Effector memory CD8-positive, alpha-beta T cell (primary cell): Measurements from ENCODE around the gene CDH23.

Experiments
- ATAC-seq: fragments of 150-1000 bp; cut with Tn5 transposase; replicated peaks from 2 replicates; pipeline ENCODE4 v1.10.0; 2021; ENCODE audit warnings: mild to moderate bottlenecking, moderate library complexity
- DNase-seq, 3 experiments: peaks; one replicate each; pipeline ENCODE4 v3.0.0; 2021
- H3K27ac Mint-ChIP-seq, 2 donors: one replicate each; pipeline ENCODE4 v1.8.0; 2022; ENCODE audit warnings: mild to moderate bottlenecking in 2 of 2, mixed read lengths in 2 of 2, moderate library complexity in 2 of 2
- H3K27me3 Mint-ChIP-seq, 2 donors: one replicate each; pipeline ENCODE4 v1.8.0; 2022; ENCODE audit warnings: mixed read lengths in 2 of 2
- H3K36me3 Mint-ChIP-seq: one replicate; pipeline ENCODE4 v1.8.0; 2022; ENCODE audit warnings: mild to moderate bottlenecking, moderate library complexity, mixed read lengths; ENCODE audit not compliant: insufficient read depth
- H3K4me1 Mint-ChIP-seq, 2 donors: one replicate each; pipeline ENCODE4 v1.8.0; 2022; ENCODE audit warnings: low read depth in 2 of 2, mixed read lengths in 2 of 2
- H3K4me3 Mint-ChIP-seq, 2 donors: one replicate each; pipeline ENCODE4 v1.8.0; 2022; ENCODE audit warnings: mild to moderate bottlenecking in 2 of 2, mixed read lengths in 2 of 2, moderate library complexity in 2 of 2
- H3K9me3 Mint-ChIP-seq, 2 donors: one replicate each; pipeline ENCODE4 v1.8.0; 2022; ENCODE audit warnings: mixed read lengths in 2 of 2

CDH23 gene

DNA sequence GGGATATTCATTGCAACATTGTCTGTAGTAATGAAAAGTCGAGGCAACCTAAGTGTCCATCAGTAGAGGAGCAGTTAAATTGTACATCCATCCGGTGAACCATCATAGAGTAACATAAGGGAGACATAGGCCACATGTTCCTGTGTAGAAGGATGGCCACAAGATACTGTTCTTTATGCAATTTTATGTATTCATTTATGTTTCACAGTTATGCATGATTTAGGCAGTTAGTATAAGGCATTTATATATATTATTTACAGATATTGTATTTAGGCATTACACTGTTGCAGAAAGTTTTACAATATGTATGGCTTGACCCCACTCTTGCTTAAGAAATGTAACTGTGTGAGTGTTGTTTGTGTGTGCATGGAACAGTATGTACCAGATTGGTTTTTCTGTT lies 36.0 kb upstream of the CDH23 start:
- no peaks in the 10 kb centered on the region for H3K9me3 Mint-ChIP-seq
- H3K36me3 Mint-ChIP-seq, result peaks cover 18% of the 10 kb centered on the region
- ATAC-seq (no peak), DNase-seq (no peak)
- H3K4me1 Mint-ChIP-seq, result peaks cover 0 to 13% of the 10 kb centered on the region in 2 donors
- H3K27me3 Mint-ChIP-seq, result no peaks in the 10 kb centered on the region
- H3K4me3 Mint-ChIP-seq, result no peak overlapping the region
- no peak overlapping the region for H3K27ac Mint-ChIP-seq

- Mint-ChIP-seq H3K4me3 (no peak overlapping the region), H3K36me3 (peaks cover 18% of the 10 kb centered on the region), H3K9me3 (no peaks in the 10 kb centered on the region)
Measured at GRCh38 chr10:71361581-71361980, 35.1 kb upstream of the CDH23 start.

DNA sequence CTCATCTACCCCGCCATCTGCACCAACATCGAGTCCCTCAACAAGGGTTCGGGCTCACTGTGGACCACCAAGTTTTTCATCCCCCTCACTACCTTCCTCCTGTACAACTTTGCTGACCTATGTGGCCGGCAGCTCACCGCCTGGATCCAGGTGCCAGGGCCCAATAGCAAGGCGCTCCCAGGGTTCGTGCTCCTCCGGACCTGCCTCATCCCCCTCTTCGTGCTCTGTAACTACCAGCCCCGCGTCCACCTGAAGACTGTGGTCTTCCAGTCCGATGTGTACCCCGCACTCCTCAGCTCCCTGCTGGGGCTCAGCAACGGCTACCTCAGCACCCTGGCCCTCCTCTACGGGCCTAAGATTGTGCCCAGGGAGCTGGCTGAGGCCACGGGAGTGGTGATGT lies 34.6 kb upstream of the CDH23 start:
- H3K27me3 Mint-ChIP-seq, result no peaks in the 10 kb centered on the region
- DNase-seq, result no peak
- no peak overlapping the region for H3K4me3 Mint-ChIP-seq
- peaks cover 18% of the 10 kb centered on the region for H3K36me3 Mint-ChIP-seq
- no peak overlapping the region for H3K27ac Mint-ChIP-seq
- no peak for ATAC-seq
- peaks cover 0 to 13% of the 10 kb centered on the region in 2 donors for H3K4me1 Mint-ChIP-seq
- H3K9me3 Mint-ChIP-seq, result no peaks in the 10 kb centered on the region

More at GRCh38 chr10:71361581-71361980, 35.1 kb upstream of the CDH23 start:
- no peak for DNase-seq
- Mint-ChIP-seq H3K27me3 (no peaks in the 10 kb centered on the region), H3K4me1 (peaks cover 0 to 13% of the 10 kb centered on the region in 2 donors), H3K27ac (no peak overlapping the region)
- ATAC-seq, result no peak

DNA sequence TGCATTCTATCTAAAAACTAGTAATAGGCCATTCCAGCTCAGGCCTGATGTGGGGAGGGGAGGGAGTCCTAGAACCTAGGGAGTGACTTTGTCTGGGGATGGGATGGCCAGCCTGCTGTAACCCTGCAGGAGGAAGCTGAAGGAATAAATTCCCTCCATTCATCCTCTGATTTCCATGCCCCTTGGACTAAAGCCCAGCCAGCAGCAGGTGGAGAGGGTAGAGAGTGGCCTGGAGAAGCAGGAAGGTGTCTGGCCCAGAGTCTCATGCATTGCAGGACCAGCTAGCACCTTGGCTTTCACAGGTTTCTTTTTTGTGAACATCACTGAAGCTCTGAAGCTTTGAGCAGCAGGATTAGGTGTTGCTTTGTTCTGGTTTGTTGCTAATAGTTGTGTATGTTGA lies 32.8 kb upstream of the CDH23 start:
- Mint-ChIP-seq H3K27me3 (no peaks in the 10 kb centered on the region), H3K27ac (peak overlapping the region in 1 of 2 donors; percentile 38)

GRCh38 chr10:71365366-71365765 lies 31.4 kb upstream of the CDH23 start:
- Mint-ChIP-seq H3K36me3 (peaks cover 4% of the 10 kb centered on the region), H3K4me1 (peaks cover 0 to 13% of the 10 kb centered on the region in 2 donors), H3K4me3 (no peak overlapping the region), H3K27me3 (peaks cover 0 to 8% of the 10 kb centered on the region in 2 donors), H3K27ac (no peak overlapping the region), H3K9me3 (no peaks in the 10 kb centered on the region)
- DNase-seq (no peak), ATAC-seq (no peak)

More for the DNA sequence above, 32.8 kb upstream of the CDH23 start:
- no peak overlapping the region for H3K4me3 Mint-ChIP-seq
- DNase-seq, result no peak
- H3K9me3 Mint-ChIP-seq, result no peaks in the 10 kb centered on the region
- H3K4me1 Mint-ChIP-seq, result peaks cover 0 to 13% of the 10 kb centered on the region in 2 donors
- no peak for ATAC-seq
- peaks cover 11% of the 10 kb centered on the region for H3K36me3 Mint-ChIP-seq

GRCh38 chr10:71366690-71367089 lies 30.0 kb upstream of the CDH23 start:
- Mint-ChIP-seq H3K36me3 (peaks cover 4% of the 10 kb centered on the region), H3K9me3 (no peaks in the 10 kb centered on the region), H3K4me3 (no peak overlapping the region), H3K27ac (peak overlapping the region in 1 of 2 donors; percentile 66), H3K27me3 (peaks cover 8 to 18% of the 10 kb centered on the region in 2 donors), H3K4me1 (peaks cover 0 to 13% of the 10 kb centered on the region in 2 donors)
- DNase-seq (no peak), ATAC-seq (no peak)

DNA sequence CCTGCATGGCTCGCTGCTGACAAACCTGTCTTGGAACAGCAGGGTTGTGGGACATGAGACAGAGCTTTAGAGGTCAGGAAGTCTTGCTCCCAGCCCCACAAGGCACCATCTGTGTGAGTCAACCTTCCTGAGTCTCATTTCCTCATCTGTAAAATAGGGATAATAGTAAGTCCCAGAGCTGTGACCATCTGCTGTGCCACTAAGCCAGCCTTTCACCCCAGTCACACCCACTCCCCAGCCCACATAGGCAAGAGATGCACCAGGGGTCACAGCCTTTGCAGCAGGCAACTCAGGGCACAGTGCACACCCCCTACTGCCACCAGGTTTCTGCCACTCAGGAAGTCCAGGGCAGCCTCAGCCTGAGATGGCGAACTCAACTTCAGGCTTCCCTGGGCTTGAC lies 29.4 kb upstream of the CDH23 start:
- no peaks in the 10 kb centered on the region for H3K9me3 Mint-ChIP-seq
- ATAC-seq (no peak), DNase-seq (no peak)
- peaks cover 11 to 22% of the 10 kb centered on the region in 2 donors for H3K27me3 Mint-ChIP-seq
- H3K4me1 Mint-ChIP-seq, result peaks cover 0 to 13% of the 10 kb centered on the region in 2 donors
- peaks cover 4% of the 10 kb centered on the region for H3K36me3 Mint-ChIP-seq
- no peak overlapping the region for H3K4me3 Mint-ChIP-seq
- H3K27ac Mint-ChIP-seq, result no peak overlapping the region

- H3K4me1 Mint-ChIP-seq, result peaks cover 0 to 13% of the 10 kb centered on the region in 2 donors
- peaks cover 4% of the 10 kb centered on the region for H3K36me3 Mint-ChIP-seq
- no peak for ATAC-seq
- no peak for DNase-seq
- H3K27me3 Mint-ChIP-seq, result peaks cover 14 to 23% of the 10 kb centered on the region in 2 donors
- no peaks in the 10 kb centered on the region for H3K9me3 Mint-ChIP-seq
- H3K27ac Mint-ChIP-seq, result no peak overlapping the region
- no peak overlapping the region for H3K4me3 Mint-ChIP-seq
Measured at GRCh38 chr10:71368176-71368575, 28.5 kb upstream of the CDH23 start.

DNA sequence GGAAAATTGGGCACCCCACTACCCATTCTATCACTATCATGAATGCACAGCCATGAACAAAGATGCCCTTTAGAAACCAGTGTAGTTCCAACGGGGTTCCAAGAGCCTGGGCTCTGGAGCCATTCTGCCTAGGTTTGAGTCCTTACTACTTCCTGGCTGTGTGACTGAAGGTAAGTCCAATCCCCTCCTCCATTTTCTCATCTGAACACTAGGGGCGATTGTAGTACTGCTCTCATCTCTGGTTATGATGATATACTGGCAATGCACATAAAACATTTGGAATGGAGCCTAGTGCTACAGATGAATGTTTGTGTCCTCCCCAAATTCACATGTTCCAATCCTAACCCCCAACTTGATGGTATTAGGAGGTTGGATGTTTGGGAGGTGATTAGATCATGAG lies 28.1 kb upstream of the CDH23 start:
- Mint-ChIP-seq H3K27me3 (peaks cover 18 to 28% of the 10 kb centered on the region in 2 donors), H3K4me1 (peaks cover 0 to 13% of the 10 kb centered on the region in 2 donors), H3K27ac (no peak overlapping the region), H3K4me3 (no peak overlapping the region), H3K9me3 (no peaks in the 10 kb centered on the region), H3K36me3 (peaks cover 4% of the 10 kb centered on the region)
- no peak for ATAC-seq
- DNase-seq, result no peak

DNA sequence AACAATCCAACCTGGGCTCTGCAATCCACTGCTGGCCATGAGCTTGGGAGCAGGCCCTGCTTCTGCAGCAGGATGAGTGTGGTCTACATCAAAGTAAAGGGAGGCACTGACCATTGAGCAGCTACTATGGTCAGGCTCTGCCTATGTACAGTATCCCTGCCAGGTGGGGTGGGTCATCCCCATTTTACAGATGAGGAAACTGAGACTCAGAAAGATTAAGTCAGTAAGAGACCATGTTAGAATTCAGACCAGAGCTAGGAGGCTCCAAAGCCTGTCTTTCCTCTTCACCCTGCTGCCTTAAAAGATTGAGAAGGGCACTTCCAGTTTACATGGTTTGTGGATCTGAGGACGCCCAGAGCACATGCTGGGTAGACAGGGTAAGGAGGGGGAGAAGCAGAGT lies 27.1 kb upstream of the CDH23 start:
- H3K36me3 Mint-ChIP-seq, result peaks cover 4% of the 10 kb centered on the region
- peaks cover 0 to 7% of the 10 kb centered on the region in 2 donors for H3K4me1 Mint-ChIP-seq
- H3K27me3 Mint-ChIP-seq, result peaks cover 21 to 37% of the 10 kb centered on the region in 2 donors
- H3K9me3 Mint-ChIP-seq, result no peaks in the 10 kb centered on the region
- H3K27ac Mint-ChIP-seq, result no peak overlapping the region
- H3K4me3 Mint-ChIP-seq, result no peak overlapping the region
- DNase-seq, result no peak
- no peak for ATAC-seq

DNA sequence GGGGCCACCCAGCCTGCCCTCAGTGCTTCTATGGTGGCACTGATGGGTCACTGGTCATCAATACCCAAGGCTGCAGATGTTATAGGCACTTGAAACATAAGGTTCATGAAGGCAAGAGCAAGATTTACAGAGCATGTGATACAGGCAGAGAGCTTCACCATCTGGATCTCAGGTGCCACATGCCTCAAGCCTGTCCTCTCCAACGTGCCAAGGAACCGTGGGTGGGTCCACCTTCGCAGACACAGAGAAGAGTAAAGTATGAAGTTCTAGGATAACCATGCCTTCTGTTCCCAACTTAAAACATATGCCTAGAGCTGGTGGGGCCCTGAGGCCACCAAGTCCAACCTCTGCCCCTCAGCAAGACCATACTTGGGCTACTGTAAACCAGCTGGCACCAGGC lies 26.7 kb upstream of the CDH23 start:
- no peak for ATAC-seq
- Mint-ChIP-seq H3K4me1 (peaks cover 0 to 3% of the 10 kb centered on the region in 2 donors), H3K27me3 (peaks cover 21 to 41% of the 10 kb centered on the region in 2 donors), H3K27ac (no peak overlapping the region), H3K9me3 (no peaks in the 10 kb centered on the region), H3K36me3 (peaks cover 4% of the 10 kb centered on the region), H3K4me3 (no peak overlapping the region)
- DNase-seq, result no peak

- DNase-seq (no peak), ATAC-seq (no peak)
- peaks cover 21 to 41% of the 10 kb centered on the region in 2 donors for H3K27me3 Mint-ChIP-seq
- no peaks in the 10 kb centered on the region for H3K9me3 Mint-ChIP-seq
- no peak overlapping the region for H3K4me3 Mint-ChIP-seq
- H3K4me1 Mint-ChIP-seq, result no peaks in the 10 kb centered on the region
- H3K36me3 Mint-ChIP-seq, result no peaks in the 10 kb centered on the region
- H3K27ac Mint-ChIP-seq, result no peak overlapping the region
Measured at GRCh38 chr10:71371750-71372166, 25.0 kb upstream of the CDH23 start.

- ATAC-seq, result no peak
- Mint-ChIP-seq H3K4me1 (peaks cover 3 to 5% of the 10 kb centered on the region in 2 donors), H3K36me3 (no peaks in the 10 kb centered on the region), H3K27ac (no peak overlapping the region), H3K9me3 (no peaks in the 10 kb centered on the region), H3K4me3 (no peak overlapping the region), H3K27me3 (peaks cover 21 to 41% of the 10 kb centered on the region in 2 donors)
- DNase-seq, result no peak
Measured at GRCh38 chr10:71372882-71373495, 23.7 kb upstream of the CDH23 start.

DNA sequence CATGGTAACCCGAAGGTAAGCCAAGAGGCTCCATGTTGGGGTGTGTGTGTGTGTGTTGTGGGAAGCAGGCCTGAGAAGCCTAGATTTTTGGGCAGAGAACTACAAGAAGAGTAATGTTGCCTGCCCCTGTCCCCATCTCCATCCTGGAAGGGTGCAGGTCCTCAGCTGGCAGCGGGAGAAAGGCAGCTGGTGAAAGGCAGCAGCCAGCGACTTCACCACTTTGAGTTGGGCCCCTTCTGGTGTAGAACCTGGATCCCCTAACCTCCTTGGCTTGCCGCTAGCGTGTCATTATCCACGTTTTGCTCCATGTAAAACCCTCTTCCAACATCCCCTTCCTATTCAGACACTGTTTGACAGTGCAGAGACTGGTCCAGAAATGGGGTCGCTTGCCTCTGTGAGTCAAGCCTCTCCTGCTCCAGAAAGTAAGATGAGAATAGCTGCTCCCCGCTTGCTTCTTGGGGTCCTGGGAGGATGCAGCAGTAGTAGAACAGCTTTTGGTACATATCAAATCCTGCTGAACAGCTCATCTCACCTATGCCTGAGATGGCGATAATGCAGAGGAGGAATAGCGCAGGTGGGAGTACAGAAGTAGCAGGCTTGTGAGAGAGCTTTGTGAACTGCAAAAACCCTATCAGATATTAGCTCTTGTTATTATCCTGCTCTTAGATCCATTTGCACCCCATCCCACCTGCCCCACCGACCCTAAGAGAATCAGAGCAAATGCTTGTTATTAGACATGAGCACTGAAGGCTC lies 22.1 kb upstream of the CDH23 start:
- Mint-ChIP-seq H3K4me3 (no peak overlapping the region), H3K9me3 (no peaks in the 10 kb centered on the region), H3K27ac (no peak overlapping the region), H3K4me1 (peaks cover 3 to 5% of the 10 kb centered on the region in 2 donors), H3K36me3 (no peaks in the 10 kb centered on the region), H3K27me3 (peaks cover 21 to 38% of the 10 kb centered on the region in 2 donors)
- no peak for DNase-seq
- no peak for ATAC-seq
